ENCODE results near the gene MAP3K7.

Gene MAP3K7

GRCh38 chr6:90500458-90500857, 86.4 kb downstream of the MAP3K7 start:
- no peak for DNase-seq (ENCODE audit: low read depth, low spot score)
- in situ Hi-C loops (cut with HindIII; ENCODE audit: low sequenced_read_pairs) = no loop called here
- no peak overlapping the region for H3K4me3 ChIP-seq (ENCODE audit: low read depth, low read length)
- TF ChIP-seq CTCF (IDR thresholded peaks at IDR 0.05; ENCODE audit: low read depth, low read length) = no peak

- no peak overlapping the region for H3K4me3 ChIP-seq (ENCODE audit: low read depth, low read length)
- no peak for DNase-seq (ENCODE audit: low read depth, low spot score)
- in situ Hi-C loops (cut with HindIII; ENCODE audit: low sequenced_read_pairs) = no loop called here
- no peak for TF ChIP-seq CTCF (IDR thresholded peaks at IDR 0.05; ENCODE audit: low read depth, low read length)
These were observed 89.5 kb downstream of the MAP3K7 start for GRCh38 chr6:90497411-90497810.

- no peak for DNase-seq (ENCODE audit: low read depth, low spot score)
- no peak overlapping the region for H3K4me3 ChIP-seq (ENCODE audit: low read depth, low read length)
- TF ChIP-seq CTCF (IDR thresholded peaks at IDR 0.05; ENCODE audit: low read depth, low read length) = no peak
- in situ Hi-C loops (cut with HindIII; ENCODE audit: low sequenced_read_pairs) = no loop called here
These were observed 90.4 kb downstream of the MAP3K7 start for GRCh38 chr6:90496258-90497016.

- DNase-seq (ENCODE audit: low read depth, low spot score) = no peak
- H3K4me3 ChIP-seq (ENCODE audit: low read depth, low read length) = no peak overlapping the region
- TF ChIP-seq CTCF (IDR thresholded peaks at IDR 0.05; ENCODE audit: low read depth, low read length) = no peak
- in situ Hi-C loops (cut with HindIII; ENCODE audit: low sequenced_read_pairs) = no loop called here
These were observed 91.6 kb downstream of the MAP3K7 start for GRCh38 chr6:90495216-90495817.

- H3K4me3 ChIP-seq (ENCODE audit: low read depth, low read length) = no peak overlapping the region
- TF ChIP-seq CTCF (IDR thresholded peaks at IDR 0.05; ENCODE audit: low read depth, low read length) = no peak
- in situ Hi-C loops (cut with HindIII; ENCODE audit: low sequenced_read_pairs) = no loop called here
- peak; percentile 6 for DNase-seq (ENCODE audit: low read depth, low spot score)
These were observed 92.6 kb downstream of the MAP3K7 start for GRCh38 chr6:90494067-90494780.

GRCh38 chr6:90493332-90493731, 93.5 kb downstream of the MAP3K7 start:
- in situ Hi-C loops (cut with HindIII; ENCODE audit: low sequenced_read_pairs) = no loop called here
- TF ChIP-seq CTCF (IDR thresholded peaks at IDR 0.05; ENCODE audit: low read depth, low read length) = no peak
- peak; percentile 38 for DNase-seq (ENCODE audit: low read depth, low spot score)
- H3K4me3 ChIP-seq (ENCODE audit: low read depth, low read length) = no peak overlapping the region
